HepG2 (cell line): ENCODE measurements around the gene NKAIN2. TPM values are rescaled to one million over a fixed set of nuclear protein-coding genes. Genes with fewer than 3 reads are reported as not detected.

Experiments
- ATAC-seq: fragments of 200-7000 bp; cut with Tn5 transposase; 3 replicates; pipeline ENCODE4 v1.9.1; 2020; ENCODE audit warnings: mild to moderate bottlenecking, moderate library complexity
- BruUV-seq: library from RNA; stranded (reverse); fragments of 400-500 nt; replicated peaks from 2 replicates; lab custom pipeline; 2021; lab: Mats Ljungman, UMichigan
- CTCF ChIA-PET: fragments of 300-600 bp; formaldehyde crosslinking; extraction: SDS; loops from one replicate; lab custom pipeline; 2021; ENCODE audit warnings: low total read pairs, inconsistent platforms, low intra/inter-chr PET ratio; lab: Yijun Ruan, JAX
- POLR2A ChIA-PET: fragments of 350-600 bp; sonication (Branson Sonifier 250); formaldehyde crosslinking; loops from one replicate; lab custom pipeline; 2020; ENCODE audit warnings: antibody characterized with exemption, inconsistent platforms; lab: Yijun Ruan, JAX
- DNase-seq: peaks from one replicate; pipeline ENCODE4 v3.0.0-alpha.2; 2015; ENCODE audit warnings: low spot score
- FAIRE-seq: peaks from 3 replicates; lab custom pipeline; 2011; peaks lifted over from hg19 to GRCh38; lab: Jason Lieb, UNC
- H2AFZ ChIP-seq: one replicate; pipeline ENCODE4 v1.6.1; 2011; ENCODE audit warnings: low read length, inconsistent platforms
- H3K27ac ChIP-seq: fragments of 300-600 bp; 3 replicates; pipeline ENCODE4 v1.8.0; 2011; ENCODE audit warnings: mixed run types, mild to moderate bottlenecking, mixed read lengths, low read length, inconsistent platforms; ENCODE audit not compliant: insufficient read depth; ENCODE audit errors: extremely low read length
- H3K27me3 ChIP-seq, 2 experiments: fragments of 200-600 bp in 1 of 2; 2 replicates in 1 of 2; 3 replicates in 1 of 2; pipeline versions ENCODE4 v1.6.0 to v1.8.0; 2011; ENCODE audit warnings: low read length in 2 of 2, mild to moderate bottlenecking in 2 of 2, moderate library complexity in 2 of 2, inconsistent platforms in 1 of 2; ENCODE audit not compliant: insufficient read depth in 2 of 2, control insufficient read depth in 1 of 2
- H3K36me3 ChIP-seq, 2 experiments: fragments of 200-600 bp in 1 of 2; replicated peaks in 1 of 2; 2 replicates in 1 of 2; 3 replicates in 1 of 2; pipeline versions ENCODE4 v1.5.1 to v1.8.0; 2011; ENCODE audit warnings: low read length in 2 of 2, inconsistent platforms in 1 of 2; ENCODE audit not compliant: insufficient read depth in 2 of 2, control insufficient read depth in 1 of 2
- H3K4me1 ChIP-seq: 2 replicates; pipeline ENCODE4 v1.5.1; 2012; ENCODE audit warnings: low read length, inconsistent platforms; ENCODE audit not compliant: insufficient read depth
- H3K4me2 ChIP-seq: 2 replicates; pipeline ENCODE4 v1.6.0; 2011; ENCODE audit warnings: low read depth, low read length, inconsistent platforms
- H3K4me3 ChIP-seq, 3 experiments: fragments of 200-600 bp in 1 of 3; sonication (generic), shearing (Covaris generic) in 1 of 3; replicated peaks in 1 of 3; 2 replicates each; pipeline ENCODE4 v1.5.1; 2011 to 2016; ENCODE audit warnings: low read length in 3 of 3, inconsistent platforms in 2 of 3, low read depth in 2 of 3, mild to moderate bottlenecking in 2 of 3, control low read depth in 1 of 3, mixed read lengths in 1 of 3; ENCODE audit not compliant: insufficient read depth in 1 of 3
- H3K79me2 ChIP-seq: one replicate; pipeline ENCODE4 v1.6.1; 2011; ENCODE audit warnings: low read length, inconsistent platforms; ENCODE audit not compliant: insufficient read depth
- H3K9ac ChIP-seq: 2 replicates; pipeline ENCODE4 v1.6.0; 2011; ENCODE audit warnings: mild to moderate bottlenecking, low read depth, low read length, inconsistent platforms; ENCODE audit not compliant: insufficient read depth
- H3K9me3 ChIP-seq: 2 replicates; pipeline ENCODE4 v1.5.1; 2012; ENCODE audit warnings: mild to moderate bottlenecking, low read length
- H4K20me1 ChIP-seq: 2 replicates; pipeline ENCODE4 v1.6.0; 2011; ENCODE audit warnings: inconsistent platforms, mild to moderate bottlenecking, low read length, moderate library complexity; ENCODE audit not compliant: insufficient read depth
- ELF3 ChIP-seq: IDR thresholded peaks from 2 replicates; pipeline ENCODE4 v1.6.1; 2016; ENCODE audit warnings: missing genetic modification reagents, missing compliant biosample characterization
- FLYWCH1 ChIP-seq: sonication (generic); formaldehyde crosslinking; IDR thresholded peaks from 2 replicates; pipeline ENCODE4 v1.8.1; 2023; ENCODE audit warnings: mild to moderate bottlenecking, missing genetic modification reagents
- FOSL2 ChIP-seq: sonication (generic); formaldehyde crosslinking; IDR thresholded peaks from 2 replicates; pipeline ENCODE4 v1.4.0; 2020; ENCODE audit warnings: missing genetic modification reagents
- FOXM1 ChIP-seq: sonication (generic); formaldehyde crosslinking; IDR thresholded peaks from 2 replicates; pipeline ENCODE4 v1.5.0; 2020; ENCODE audit warnings: missing genetic modification reagents
- HMG20A ChIP-seq: IDR thresholded peaks from 2 replicates; pipeline ENCODE4 v1.6.1; 2016; ENCODE audit warnings: borderline replicate concordance
- HMG20B ChIP-seq: conservative IDR thresholded peaks from 2 replicates; pipeline ENCODE4 v1.6.1; 2016; ENCODE audit warnings: missing genetic modification reagents, missing compliant biosample characterization
- RARG ChIP-seq: sonication (generic); formaldehyde crosslinking; IDR thresholded peaks from 2 replicates; pipeline ENCODE4 v1.4.0; 2020; ENCODE audit warnings: low read depth, mild to moderate bottlenecking, missing genetic modification reagents
- ZBTB38 ChIP-seq: sonication (generic); formaldehyde crosslinking; IDR thresholded peaks from 2 replicates; pipeline ENCODE4 v1.5.1; 2020; ENCODE audit warnings: mild to moderate bottlenecking, missing genetic modification reagents
- ZNF12 ChIP-seq: sonication (generic); formaldehyde crosslinking; IDR thresholded peaks from 2 replicates; pipeline ENCODE4 v1.5.0; 2020; ENCODE audit warnings: missing genetic modification reagents
- ZNF34 ChIP-seq: sonication (generic); formaldehyde crosslinking; IDR thresholded peaks from 2 replicates; pipeline ENCODE4 v1.4.0; 2020; ENCODE audit warnings: mild to moderate bottlenecking, missing genetic modification reagents, borderline replicate concordance
- ZNF543 ChIP-seq: sonication (generic); formaldehyde crosslinking; IDR thresholded peaks from 2 replicates; pipeline ENCODE4 v1.4.0; 2020; ENCODE audit warnings: mild to moderate bottlenecking, missing genetic modification reagents
- ZNF577 ChIP-seq: sonication (generic); formaldehyde crosslinking; IDR thresholded peaks from 2 replicates; pipeline ENCODE4 v1.4.0; 2020; ENCODE audit warnings: mild to moderate bottlenecking, low read depth, missing genetic modification reagents, borderline replicate concordance
- ZNF605 ChIP-seq: sonication (generic); formaldehyde crosslinking; IDR thresholded peaks from 2 replicates; pipeline ENCODE4 v1.8.0; 2022; ENCODE audit warnings: mild to moderate bottlenecking, missing genetic modification reagents
- ZNF772 ChIP-seq: sonication (generic); formaldehyde crosslinking; IDR thresholded peaks from 2 replicates; pipeline ENCODE4 v1.5.0; 2020; ENCODE audit warnings: mild to moderate bottlenecking, missing genetic modification reagents
- WGBS: methylation state at CpG from one replicate; pipeline ENCODE4 v1.1.6; 2017; ENCODE audit warnings: low lambda C conversion rate; 5-methylcytosine and 5-hydroxymethylcytosine counted together
- in situ Hi-C: cut with HindIII; loops from 2 replicates; pipeline ENCODE4 v1.10.0; 2017; ENCODE audit warnings: low pct_unique_long_range_greater_than_20kb; ENCODE audit not compliant: extremely low pct_ligation_motif_present
- intact Hi-C: fragments of 100-400 bp; cut with micrococcal nuclease; formaldehyde crosslinking; loops from one replicate; pipeline ENCODE4 v1.10.0; 2022; ENCODE audit not compliant: unreplicated experiment
- polyA plus RNA-seq, 8 experiments: library from polyadenylated mRNA; depleted of rRNA in 3 of 8; stranded (reverse) in 7 of 8; unstranded in 1 of 8; fragments of >200 nt; fragmentation: Illumina TruSeq in 4 of 8; extraction: Trizol in 4 of 8; gene quantifications; 2 replicates each; pipeline versions ENCODE4 v1.2.1 to v1.2.3, GENCODE V29; 2011 to 2016; ENCODE audit warnings: low read depth in 4 of 8, missing spikeins in 1 of 8, mixed read lengths in 1 of 8; ENCODE audit not compliant: insufficient read depth in 1 of 8
- total RNA-seq, 5 experiments: library from RNA; depleted of rRNA; stranded (reverse); fragments of >200 nt; fragmentation: Illumina TruSeq; extraction: Trizol; gene quantifications; 2 replicates each; pipeline ENCODE4 v1.2.3, GENCODE V29; 2016; ENCODE audit warnings: low read depth in 1 of 5
- TF ChIP-seq, protein P1 (sequence below): IDR thresholded peaks from 2 replicates; pipeline ENCODE4 v1.6.1; 2016; ENCODE audit warnings: missing biosample characterization, missing genetic modification reagents, low read depth
- TF ChIP-seq, protein P2 (sequence below): sonication (generic); formaldehyde crosslinking; IDR thresholded peaks from 2 replicates; pipeline ENCODE4 v1.4.0; 2020; ENCODE audit warnings: low read depth, missing genetic modification reagents
- TF ChIP-seq, protein P3 (sequence below): sonication (generic); formaldehyde crosslinking; IDR thresholded peaks from 2 replicates; pipeline ENCODE4 v1.4.0; 2020; ENCODE audit warnings: missing genetic modification reagents, borderline replicate concordance

The NKAIN2 gene
- total and polyA plus RNA-seq, 2 of the 13 experiments (the other 11 are each of a cell fraction or from before 2014, with no cell fraction given): not detected

GRCh38 chr6:123830120-123830519 lies 26.5 kb downstream of the NKAIN2 start (continued):
- TF ChIP-seq FOXM1 (CRISPR knock-in tag) (no peak), ZNF12 (CRISPR knock-in tag) (no peak), HMG20B (CRISPR knock-in tag) (no peak), ZNF772 (CRISPR knock-in tag) (no peak), ZNF34 (no peak), FOSL2 (CRISPR knock-in tag) (no peak), HMG20A (CRISPR knock-in tag) (no peak), FLYWCH1 (no peak)

- Histone ChIP-seq H3K4me3 (no peak overlapping the region), H3K4me2 (no peak overlapping the region), H3K79me2 (no peaks in the 10 kb centered on the region), H3K36me3 (no peaks in the 10 kb centered on the region), H3K9ac (no peak overlapping the region), H3K4me1 (no peaks in the 10 kb centered on the region), H3K9me3 (no peaks in the 10 kb centered on the region), H3K27ac (no peak overlapping the region), H3K27me3 (no peaks in the 10 kb centered on the region), H2AFZ (no peak overlapping the region), H4K20me1 (no peaks in the 10 kb centered on the region)
- no peak for FAIRE-seq
- intact Hi-C loops (no loop called here), in situ Hi-C loops (no loop called here)
- ATAC-seq: no peak
- 2% methylated on average over 8 of the region's 8 CpGs for WGBS
- no peak for DNase-seq
- CTCF ChIA-PET: no interaction called here
- BruUV-seq: no TSS peak
- POLR2A ChIA-PET: no interaction called here
- TF ChIP-seq, protein P1, sequence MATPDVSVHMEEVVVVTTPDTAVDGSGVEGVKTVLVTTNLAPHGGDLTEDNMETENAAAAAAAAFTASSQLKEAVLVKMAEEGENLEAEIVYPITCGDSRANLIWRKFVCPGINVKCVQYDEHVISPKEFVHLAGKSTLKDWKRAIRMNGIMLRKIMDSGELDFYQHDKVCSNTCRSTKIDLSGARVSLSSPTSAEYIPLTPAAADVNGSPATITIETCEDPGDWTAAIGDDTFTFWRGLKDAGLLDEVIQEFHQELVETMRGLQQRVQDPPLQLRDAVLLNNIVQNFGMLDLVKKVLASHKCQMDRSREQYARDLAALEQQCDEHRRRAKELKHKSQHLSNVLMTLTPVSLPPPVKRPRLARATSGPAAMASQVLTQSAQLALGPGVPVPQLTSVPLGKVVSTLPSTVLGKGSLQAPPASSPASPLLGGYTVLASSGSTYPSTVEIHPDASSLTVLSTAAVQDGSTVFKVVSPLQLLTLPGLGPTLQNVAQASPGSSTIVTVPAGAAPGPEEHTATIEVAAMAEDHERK (CRISPR knock-in tag): no peak
- no peak for TF ChIP-seq FLYWCH1
- no peak for TF ChIP-seq ZBTB38 (CRISPR knock-in tag)
- no peak for TF ChIP-seq ZNF543 (CRISPR knock-in tag)
- TF ChIP-seq, protein P2, sequence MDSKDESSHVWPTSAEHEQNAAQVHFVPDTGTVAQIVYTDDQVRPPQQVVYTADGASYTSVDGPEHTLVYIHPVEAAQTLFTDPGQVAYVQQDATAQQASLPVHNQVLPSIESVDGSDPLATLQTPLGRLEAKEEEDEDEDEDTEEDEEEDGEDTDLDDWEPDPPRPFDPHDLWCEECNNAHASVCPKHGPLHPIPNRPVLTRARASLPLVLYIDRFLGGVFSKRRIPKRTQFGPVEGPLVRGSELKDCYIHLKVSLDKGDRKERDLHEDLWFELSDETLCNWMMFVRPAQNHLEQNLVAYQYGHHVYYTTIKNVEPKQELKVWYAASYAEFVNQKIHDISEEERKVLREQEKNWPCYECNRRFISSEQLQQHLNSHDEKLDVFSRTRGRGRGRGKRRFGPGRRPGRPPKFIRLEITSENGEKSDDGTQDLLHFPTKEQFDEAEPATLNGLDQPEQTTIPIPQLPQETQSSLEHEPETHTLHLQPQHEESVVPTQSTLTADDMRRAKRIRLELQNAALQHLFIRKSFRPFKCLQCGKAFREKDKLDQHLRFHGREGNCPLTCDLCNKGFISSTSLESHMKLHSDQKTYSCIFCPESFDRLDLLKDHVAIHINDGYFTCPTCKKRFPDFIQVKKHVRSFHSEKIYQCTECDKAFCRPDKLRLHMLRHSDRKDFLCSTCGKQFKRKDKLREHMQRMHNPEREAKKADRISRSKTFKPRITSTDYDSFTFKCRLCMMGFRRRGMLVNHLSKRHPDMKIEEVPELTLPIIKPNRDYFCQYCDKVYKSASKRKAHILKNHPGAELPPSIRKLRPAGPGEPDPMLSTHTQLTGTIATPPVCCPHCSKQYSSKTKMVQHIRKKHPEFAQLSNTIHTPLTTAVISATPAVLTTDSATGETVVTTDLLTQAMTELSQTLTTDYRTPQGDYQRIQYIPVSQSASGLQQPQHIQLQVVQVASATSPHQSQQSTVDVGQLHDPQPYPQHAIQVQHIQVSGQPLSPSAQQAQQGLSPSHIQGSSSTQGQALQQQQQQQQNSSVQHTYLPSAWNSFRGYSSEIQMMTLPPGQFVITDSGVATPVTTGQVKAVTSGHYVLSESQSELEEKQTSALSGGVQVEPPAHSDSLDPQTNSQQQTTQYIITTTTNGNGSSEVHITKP: no peak
- TF ChIP-seq, protein P3, sequence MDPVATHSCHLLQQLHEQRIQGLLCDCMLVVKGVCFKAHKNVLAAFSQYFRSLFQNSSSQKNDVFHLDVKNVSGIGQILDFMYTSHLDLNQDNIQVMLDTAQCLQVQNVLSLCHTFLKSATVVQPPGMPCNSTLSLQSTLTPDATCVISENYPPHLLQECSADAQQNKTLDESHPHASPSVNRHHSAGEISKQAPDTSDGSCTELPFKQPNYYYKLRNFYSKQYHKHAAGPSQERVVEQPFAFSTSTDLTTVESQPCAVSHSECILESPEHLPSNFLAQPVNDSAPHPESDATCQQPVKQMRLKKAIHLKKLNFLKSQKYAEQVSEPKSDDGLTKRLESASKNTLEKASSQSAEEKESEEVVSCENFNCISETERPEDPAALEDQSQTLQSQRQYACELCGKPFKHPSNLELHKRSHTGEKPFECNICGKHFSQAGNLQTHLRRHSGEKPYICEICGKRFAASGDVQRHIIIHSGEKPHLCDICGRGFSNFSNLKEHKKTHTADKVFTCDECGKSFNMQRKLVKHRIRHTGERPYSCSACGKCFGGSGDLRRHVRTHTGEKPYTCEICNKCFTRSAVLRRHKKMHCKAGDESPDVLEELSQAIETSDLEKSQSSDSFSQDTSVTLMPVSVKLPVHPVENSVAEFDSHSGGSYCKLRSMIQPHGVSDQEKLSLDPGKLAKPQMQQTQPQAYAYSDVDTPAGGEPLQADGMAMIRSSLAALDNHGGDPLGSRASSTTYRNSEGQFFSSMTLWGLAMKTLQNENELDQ (CRISPR knock-in tag): no peak
- TF ChIP-seq RARG (CRISPR knock-in tag): no peak
- TF ChIP-seq ZNF605: no peak
- TF ChIP-seq ELF3: no peak
- TF ChIP-seq ZNF577 (CRISPR knock-in tag): no peak
Observed at GRCh38 chr6:123838505-123839234, 35.0 kb downstream of the NKAIN2 start.
